Neuronal stem cell (in vitro differentiated cells): Measurements from ENCODE around the gene HYLS1.
A peak's percentile ranks its signal among the peaks of the same experiment; 100 is the strongest.

ENCODE experiments used
- DNase-seq: peaks from one replicate; pipeline ENCODE4 v3.0.0-alpha.2; 2013; ENCODE audit warnings: low spot score
- H2AFZ ChIP-seq: one replicate; pipeline ENCODE4 v1.6.1; 2013; ENCODE audit warnings: mild to moderate bottlenecking, low read length, inconsistent platforms
- H2AK5ac ChIP-seq: 2 replicates; pipeline ENCODE4 v1.6.1; 2013; ENCODE audit warnings: low read depth, mild to moderate bottlenecking, inconsistent platforms, low read length, moderate library complexity, mixed read lengths
- H2BK120ac ChIP-seq: 2 replicates; pipeline ENCODE4 v1.6.1; 2013; ENCODE audit warnings: low read depth, mild to moderate bottlenecking, inconsistent platforms, low read length, moderate library complexity, mixed read lengths
- H2BK12ac ChIP-seq: one replicate; pipeline ENCODE4 v1.6.1; 2013; ENCODE audit warnings: low read length, inconsistent platforms
- H2BK15ac ChIP-seq: 2 replicates; pipeline ENCODE4 v1.6.1; 2013; ENCODE audit warnings: mild to moderate bottlenecking, low read length, inconsistent platforms, mixed read lengths
- H2BK5ac ChIP-seq: one replicate; pipeline ENCODE4 v1.6.1; 2013; ENCODE audit warnings: inconsistent platforms, mild to moderate bottlenecking, low read length, moderate library complexity
- H3K14ac ChIP-seq: one replicate; pipeline ENCODE4 v1.6.1; 2013; ENCODE audit warnings: low read length, inconsistent platforms
- H3K18ac ChIP-seq: 2 replicates; pipeline ENCODE4 v1.6.1; 2013; ENCODE audit warnings: low read length, inconsistent platforms
- H3K23ac ChIP-seq: 2 replicates; pipeline ENCODE4 v1.6.1; 2013; ENCODE audit warnings: low read depth, mild to moderate bottlenecking, mixed read lengths, low read length, inconsistent platforms; ENCODE audit not compliant: poor library complexity
- H3K27ac ChIP-seq: replicated peaks from 3 replicates; pipeline ENCODE4 v1.5.1; 2013; ENCODE audit warnings: low read length, inconsistent platforms
- H3K27me3 ChIP-seq, 3 experiments: 2 replicates each; pipeline ENCODE4 v1.6.1; 2013; ENCODE audit warnings: low read length in 3 of 3, mild to moderate bottlenecking in 2 of 3, inconsistent platforms in 1 of 3, low read depth in 1 of 3, mixed read lengths in 1 of 3, moderate library complexity in 1 of 3; ENCODE audit not compliant: control insufficient read depth in 3 of 3, insufficient read depth in 3 of 3
- H3K36me3 ChIP-seq, 2 donors: replicated peaks in 1 of 2; 2 replicates each; pipeline ENCODE4 v1.6.1; 2013; ENCODE audit warnings: low read length in 2 of 2; ENCODE audit not compliant: control insufficient read depth in 2 of 2, insufficient read depth in 2 of 2
- H3K4ac ChIP-seq: 2 replicates; pipeline ENCODE4 v1.6.1; 2013; ENCODE audit warnings: inconsistent platforms, mild to moderate bottlenecking, low read length, moderate library complexity
- H3K4me1 ChIP-seq, 2 donors: 1 replicate in 1 of 2; 2 replicates in 1 of 2; pipeline ENCODE4 v1.6.1; 2013; ENCODE audit warnings: low read length in 2 of 2, low read depth in 1 of 2; ENCODE audit not compliant: control insufficient read depth in 2 of 2, insufficient read depth in 1 of 2
- H3K4me2 ChIP-seq: one replicate; pipeline ENCODE4 v1.6.1; 2013; ENCODE audit warnings: mild to moderate bottlenecking, low read length, inconsistent platforms; ENCODE audit not compliant: insufficient read depth, poor library complexity, severe bottlenecking
- H3K4me3 ChIP-seq, 2 donors: 2 replicates each; pipeline ENCODE4 v1.5.1; 2013; ENCODE audit warnings: low read length in 2 of 2, mild to moderate bottlenecking in 2 of 2, inconsistent platforms in 1 of 2, moderate library complexity in 1 of 2
- H3K79me1 ChIP-seq: one replicate; pipeline ENCODE4 v1.6.1; 2013; ENCODE audit warnings: low read depth, mild to moderate bottlenecking, inconsistent platforms, low read length, moderate library complexity
- H3K9ac ChIP-seq: one replicate; pipeline ENCODE4 v1.6.1; 2013; ENCODE audit warnings: mild to moderate bottlenecking, low read depth, low read length, inconsistent platforms; ENCODE audit not compliant: poor library complexity
- H3K9me3 ChIP-seq, 2 donors: replicated peaks in 1 of 2; 2 replicates each; pipeline versions ENCODE3 to v1.6.1; 2013; ENCODE audit warnings: low read length in 2 of 2, mild to moderate bottlenecking in 2 of 2, inconsistent platforms in 1 of 2, low read depth in 1 of 2, mixed read lengths in 1 of 2, moderate library complexity in 1 of 2; ENCODE audit not compliant: control insufficient read depth in 2 of 2, insufficient read depth in 1 of 2
- H4K8ac ChIP-seq: one replicate; pipeline ENCODE4 v1.6.1; 2013; ENCODE audit warnings: low read depth, mild to moderate bottlenecking, inconsistent platforms, low read length, moderate library complexity
- H4K91ac ChIP-seq: one replicate; pipeline ENCODE4 v1.6.1; 2013; ENCODE audit warnings: low read length, low read depth, mild to moderate bottlenecking, inconsistent platforms; ENCODE audit not compliant: poor library complexity
- WGBS, 2 donors: extraction: QIAGEN DNeasy Blood & Tissue Kit; methylation state at CpG; one replicate each; pipeline ENCODE4 v1.1.7; 2013; ENCODE audit warnings: missing lambda C conversion rate in 2 of 2, mixed read lengths in 1 of 2; ENCODE audit not compliant: insufficient read length in 2 of 2, insufficient replicate concordance in 1 of 2; ENCODE audit errors: extremely low coverage in 2 of 2; 5-methylcytosine and 5-hydroxymethylcytosine counted together

HYLS1 gene

GRCh38 chr11:125892071-125892470 lies 4.6 kb downstream of the HYLS1 start:
- H2BK120ac ChIP-seq: no peak overlapping the region
- H3K27ac ChIP-seq: no peak overlapping the region
- H3K36me3 ChIP-seq: peaks cover 9 to 40% of the 10 kb centered on the region in 2 donors

GRCh38 chr11:125892994-125893393 lies 5.5 kb downstream of the HYLS1 start:
- H2BK15ac ChIP-seq: no peak overlapping the region
- H2AK5ac ChIP-seq: no peak overlapping the region

More at GRCh38 chr11:125892071-125892470, 4.6 kb downstream of the HYLS1 start:
- no peak overlapping the region for H2BK12ac ChIP-seq
- peaks cover 0 to 10% of the 10 kb centered on the region in 2 donors for H3K9me3 ChIP-seq
- H3K79me1 ChIP-seq: no peaks in the 10 kb centered on the region
- no peaks in the 10 kb centered on the region for H3K27me3 ChIP-seq
- no peak overlapping the region for H2BK15ac ChIP-seq
- no peak overlapping the region for H4K91ac ChIP-seq
- DNase-seq: no peak
- no peak overlapping the region for H2BK5ac ChIP-seq
- H3K14ac ChIP-seq: no peak overlapping the region
- no peak overlapping the region for H3K4me2 ChIP-seq
- no peaks in the 10 kb centered on the region for H3K4me1 ChIP-seq
- H3K18ac ChIP-seq: no peak overlapping the region
- H3K4ac ChIP-seq: no peak overlapping the region
- no peak overlapping the region for H2AK5ac ChIP-seq
- H3K4me3 ChIP-seq: no peak overlapping the region
- H3K9ac ChIP-seq: no peak overlapping the region
- no peak overlapping the region for H2AFZ ChIP-seq
- H3K23ac ChIP-seq: no peak overlapping the region
- H4K8ac ChIP-seq: no peak overlapping the region

DNA sequence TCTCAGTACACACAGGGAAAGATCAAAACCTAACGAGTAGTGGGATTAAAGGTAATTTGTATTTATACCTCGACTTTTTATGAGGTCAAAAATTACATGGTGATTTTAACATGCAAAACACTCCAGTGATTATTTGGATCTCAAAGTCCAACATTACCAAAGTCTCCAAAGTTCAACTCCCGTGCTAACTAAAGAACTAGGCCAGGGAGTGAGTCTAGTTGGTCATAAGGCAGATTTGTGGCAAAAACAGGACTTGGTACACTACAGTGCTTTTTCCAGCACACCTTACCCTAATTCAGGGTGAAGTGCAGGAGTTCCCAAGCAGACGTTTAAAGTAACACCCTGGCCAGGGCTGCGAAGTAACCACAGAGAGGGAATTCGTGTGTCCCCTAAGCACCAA lies 14.4 kb downstream of the HYLS1 start:
- no peaks in the 10 kb centered on the region for H3K79me1 ChIP-seq
- H3K27me3 ChIP-seq: peaks cover 3 to 9% (median 5%) of the 10 kb centered on the region in 3 experiments
- no peak overlapping the region for H3K18ac ChIP-seq
- no peak overlapping the region for H2BK12ac ChIP-seq
- no peak overlapping the region for H2BK5ac ChIP-seq
- H3K4ac ChIP-seq: no peak overlapping the region
- H3K4me2 ChIP-seq: no peak overlapping the region
- no peak overlapping the region for H4K8ac ChIP-seq
- H3K14ac ChIP-seq: no peak overlapping the region
- H3K4me1 ChIP-seq: peaks cover 2 to 7% of the 10 kb centered on the region in 2 donors
- peak overlapping the region in 1 of 2 donors; percentile 62 for H3K4me3 ChIP-seq
- peaks cover 5 to 7% of the 10 kb centered on the region in 2 donors for H3K9me3 ChIP-seq
- no peak overlapping the region for H2BK15ac ChIP-seq
- no peak overlapping the region for H2BK120ac ChIP-seq
- DNase-seq: no peak
- no CpG with 5 or more reads among the region's 6 CpGs for WGBS, 2 donors
- H3K9ac ChIP-seq: no peak overlapping the region
- no peak overlapping the region for H3K27ac ChIP-seq
- H3K36me3 ChIP-seq: peaks cover 5 to 12% of the 10 kb centered on the region in 2 donors
- H2AK5ac ChIP-seq: no peak overlapping the region
- no peak overlapping the region for H2AFZ ChIP-seq
- no peak overlapping the region for H3K23ac ChIP-seq
- H4K91ac ChIP-seq: no peak overlapping the region

More at GRCh38 chr11:125892994-125893393, 5.5 kb downstream of the HYLS1 start:
- H3K9ac ChIP-seq: no peak overlapping the region
- no peak overlapping the region for H4K8ac ChIP-seq
- no peak overlapping the region for H2BK5ac ChIP-seq
- peaks cover 0 to 2% of the 10 kb centered on the region in 2 donors for H3K9me3 ChIP-seq
- H3K36me3 ChIP-seq: peaks cover 9 to 40% of the 10 kb centered on the region in 2 donors
- no peak for DNase-seq
- H2AFZ ChIP-seq: no peak overlapping the region
- no peak overlapping the region for H3K27ac ChIP-seq
- H3K14ac ChIP-seq: no peak overlapping the region
- no peak overlapping the region for H3K4me2 ChIP-seq
- no peak overlapping the region for H3K4me3 ChIP-seq
- H4K91ac ChIP-seq: no peak overlapping the region
- H2BK120ac ChIP-seq: no peak overlapping the region
- no peaks in the 10 kb centered on the region for H3K27me3 ChIP-seq
- H3K79me1 ChIP-seq: no peaks in the 10 kb centered on the region
- H2BK12ac ChIP-seq: no peak overlapping the region
- no peak overlapping the region for H3K23ac ChIP-seq
- no peak overlapping the region for H3K4ac ChIP-seq
- H3K4me1 ChIP-seq: no peaks in the 10 kb centered on the region
- H3K18ac ChIP-seq: no peak overlapping the region

DNA sequence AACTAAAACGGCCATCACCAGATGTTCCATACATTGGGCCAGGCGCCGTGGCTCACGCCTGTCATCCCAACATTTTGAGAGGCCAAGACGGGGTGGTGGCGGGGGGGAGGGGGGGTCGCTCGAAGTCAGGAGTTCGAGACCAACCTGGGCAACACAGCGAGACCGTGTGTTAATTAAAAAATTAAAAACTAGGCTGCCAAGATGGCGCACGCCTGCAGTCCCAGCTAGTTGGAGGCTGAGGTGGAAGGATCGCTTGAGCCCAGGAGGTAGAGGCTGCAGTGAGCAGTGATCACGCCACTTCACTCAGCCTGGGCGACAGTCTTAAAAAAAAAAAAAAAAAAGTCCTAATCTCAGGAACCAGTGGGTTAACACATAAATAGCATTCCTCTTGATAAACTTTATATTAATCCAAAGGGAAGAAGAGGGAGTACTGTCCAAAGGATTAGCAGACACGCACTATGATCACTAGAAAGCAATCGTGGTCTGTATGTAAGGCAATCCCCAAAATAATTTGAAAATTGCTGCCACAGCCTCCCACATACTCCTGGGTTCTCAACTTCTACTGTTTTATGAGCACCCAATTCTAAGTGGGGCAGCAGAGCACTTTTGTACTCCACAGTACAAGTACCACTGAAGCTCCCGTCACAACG lies 14.9 kb downstream of the HYLS1 start:
- Histone ChIP-seq H3K27ac (no peak overlapping the region), H3K14ac (no peak overlapping the region)

More for the DNA sequence above, 14.9 kb downstream of the HYLS1 start:
- no peak overlapping the region for H3K23ac ChIP-seq
- H3K27me3 ChIP-seq: peaks cover 3 to 9% (median 5%) of the 10 kb centered on the region in 3 experiments
- H3K4me3 ChIP-seq: peak overlapping the region; percentile 62 to 91
- DNase-seq: no peak
- peak overlapping the region; percentile 54 for H3K4me2 ChIP-seq
- peaks cover 2 to 7% of the 10 kb centered on the region in 2 donors for H3K4me1 ChIP-seq
- no peak overlapping the region for H3K18ac ChIP-seq
- no peak overlapping the region for H3K4ac ChIP-seq
- H2BK5ac ChIP-seq: no peak overlapping the region
- no peak overlapping the region for H2BK15ac ChIP-seq
- peaks cover 5 to 12% of the 10 kb centered on the region in 2 donors for H3K36me3 ChIP-seq
- H3K9me3 ChIP-seq: peaks cover 5 to 7% of the 10 kb centered on the region in 2 donors
- H3K79me1 ChIP-seq: no peaks in the 10 kb centered on the region
- H4K91ac ChIP-seq: no peak overlapping the region
- no CpG with 5 or more reads among the region's 20 CpGs for WGBS, 2 donors
- H2BK12ac ChIP-seq: no peak overlapping the region
- H2AK5ac ChIP-seq: no peak overlapping the region
- H4K8ac ChIP-seq: no peak overlapping the region
- no peak overlapping the region for H2BK120ac ChIP-seq
- no peak overlapping the region for H3K9ac ChIP-seq
- H2AFZ ChIP-seq: peak overlapping the region; percentile 86
